EH (cell line): ENCODE data around the gene ADCY7.
A peak's percentile ranks its signal among the peaks of the same experiment; 100 is the strongest.

Experiments used
- DNase-seq: peaks from one replicate; pipeline ENCODE4 v3.0.0-alpha.2; 2015; ENCODE audit warnings: low read depth

Gene ADCY7

DNA sequence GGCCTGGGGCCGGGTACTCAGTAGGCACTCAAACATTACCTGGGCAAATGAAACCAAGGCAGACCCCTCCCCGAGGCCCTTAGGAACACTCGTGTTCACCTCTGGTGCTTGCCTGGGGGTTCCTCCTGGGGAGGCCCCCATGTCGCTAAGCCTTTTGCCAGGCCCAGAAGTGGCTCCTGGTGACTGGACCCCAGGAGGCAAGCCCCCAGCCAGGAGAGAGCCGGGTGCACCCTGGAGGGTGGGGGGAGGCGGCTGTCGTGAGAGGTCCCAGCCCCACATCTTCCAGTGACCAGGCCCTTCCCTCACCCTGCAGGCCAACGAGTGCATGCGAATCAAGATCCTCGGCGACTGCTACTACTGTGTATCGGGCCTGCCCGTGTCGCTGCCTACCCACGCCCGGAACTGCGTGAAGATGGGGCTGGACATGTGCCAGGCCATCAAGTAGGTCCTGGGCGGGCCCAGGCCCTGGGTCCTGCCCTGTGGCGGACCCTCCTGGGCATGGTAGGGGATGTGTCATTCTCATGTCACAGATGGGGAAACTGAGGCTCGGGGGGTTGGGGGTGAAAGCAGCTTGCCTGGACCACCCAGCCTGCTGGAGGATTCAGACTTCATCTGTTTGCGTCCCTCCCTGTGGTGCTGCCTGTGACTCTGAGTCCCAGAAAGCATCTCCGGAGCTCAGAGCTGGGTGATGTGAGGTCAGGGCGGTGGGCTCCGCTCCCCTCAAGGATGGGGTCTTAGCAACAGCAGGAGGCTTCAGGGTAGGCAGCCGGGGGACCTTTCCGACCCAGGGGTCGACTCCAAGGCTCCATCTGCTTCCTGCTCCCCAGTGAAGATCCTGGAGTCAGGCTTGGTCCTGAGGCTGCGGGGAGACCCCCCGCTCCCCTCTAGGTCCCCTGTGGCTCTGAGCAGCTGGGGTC, 32.5 kb downstream of the ADCY7 start:
- no peak for DNase-seq

GRCh38 chr16:50299508-50300105, 33.3 kb downstream of the ADCY7 start:
- DNase-seq = no peak

- DNase-seq = no peak
Observed at GRCh38 chr16:50300942-50301625, 34.7 kb downstream of the ADCY7 start.

DNA sequence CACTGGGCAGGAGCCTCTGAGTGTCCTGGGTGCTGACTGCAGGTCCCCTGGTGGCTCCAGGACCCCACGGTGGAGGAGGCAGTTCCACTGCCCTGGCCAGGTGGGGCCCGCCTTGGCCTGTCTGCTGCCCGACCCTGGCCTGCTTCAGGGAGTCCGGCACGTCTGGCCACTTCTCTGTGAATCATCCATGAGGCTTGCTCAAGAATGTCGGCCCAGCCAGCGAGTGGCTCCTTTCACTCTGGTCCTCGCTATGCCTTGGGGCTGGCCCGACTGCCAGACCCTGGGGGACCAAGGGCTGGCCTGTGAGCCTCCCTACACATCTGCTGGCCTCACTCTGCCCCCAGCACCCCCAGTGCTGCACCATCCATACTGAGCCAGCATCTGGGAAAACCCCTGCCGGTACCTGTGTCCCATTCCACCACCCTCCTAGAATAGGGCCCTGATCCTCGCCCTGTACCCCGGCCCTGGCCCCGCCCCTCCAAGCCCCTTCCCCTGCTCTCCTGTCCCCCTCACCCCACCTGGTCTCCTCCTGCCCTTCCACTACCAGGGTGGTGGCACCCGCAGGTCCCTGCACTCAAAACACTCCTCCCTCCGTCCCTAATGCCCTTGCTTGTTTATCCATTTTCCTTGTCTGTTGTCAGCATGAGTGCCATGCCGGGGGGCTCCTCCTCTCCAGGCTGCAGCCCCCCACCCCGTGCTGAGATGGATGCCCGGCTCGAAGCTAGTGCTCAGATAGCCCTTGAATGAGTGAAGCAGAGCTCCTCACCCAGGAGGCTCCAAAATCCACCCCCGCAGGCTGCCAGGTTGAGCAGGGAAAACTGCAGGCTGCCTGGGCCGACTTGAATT, 35.5 kb downstream of the ADCY7 start:
- peak; percentile 81 for DNase-seq

DNA sequence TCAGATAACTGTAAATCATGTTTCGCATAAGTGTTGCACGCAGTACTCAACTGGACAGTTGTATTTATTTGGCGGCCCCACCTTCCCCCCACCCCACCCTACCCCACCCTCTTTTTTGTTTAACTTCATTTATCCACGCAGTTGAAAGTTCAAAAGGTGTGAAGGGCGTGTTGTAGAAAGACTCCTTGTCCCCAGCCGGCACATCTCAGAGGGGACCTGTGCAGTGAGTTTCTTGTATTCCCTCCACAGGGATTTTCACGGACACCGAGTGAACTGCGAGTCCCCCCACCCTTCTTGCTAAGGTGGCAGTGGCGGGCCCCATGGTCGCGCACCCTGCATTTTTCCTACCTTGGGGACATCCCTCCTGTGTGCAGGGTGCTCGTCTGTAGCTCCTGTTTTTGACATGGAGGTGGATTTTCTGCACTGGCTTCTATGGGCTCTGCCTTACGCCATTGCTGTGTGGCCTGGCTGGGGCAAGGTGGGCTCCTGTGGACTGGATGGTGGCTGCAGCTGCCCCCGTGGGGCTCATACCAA, 36.2 kb downstream of the ADCY7 start:
- DNase-seq = no peak

DNA sequence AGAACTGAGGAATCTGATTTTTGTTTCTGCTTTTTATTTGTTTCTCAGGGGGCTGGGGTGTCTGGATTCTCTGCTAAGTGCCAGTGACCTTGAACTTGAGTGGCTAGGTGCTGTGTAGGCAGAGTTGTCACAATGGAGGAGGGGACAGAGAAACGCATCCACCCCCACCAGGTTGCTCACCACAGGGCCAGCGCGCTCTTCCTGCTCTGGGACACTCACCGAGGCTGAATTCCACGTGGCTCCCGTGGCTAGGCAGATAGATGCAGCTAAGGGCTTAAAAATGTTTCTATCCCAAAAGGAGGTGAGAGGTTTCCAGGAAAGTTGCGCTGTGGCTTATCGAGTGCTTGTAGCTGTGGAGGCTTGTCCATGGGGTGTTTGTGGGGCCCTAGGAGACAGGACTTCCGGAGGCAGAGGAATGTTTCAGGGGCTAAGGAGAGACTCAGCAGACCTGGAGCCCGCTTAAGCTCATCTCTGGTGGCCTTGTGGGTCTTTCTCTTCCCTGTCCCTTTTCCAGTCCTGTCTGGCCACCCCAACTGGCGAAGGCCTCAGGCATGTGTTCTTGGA, 36.8 kb downstream of the ADCY7 start:
- DNase-seq = peak; percentile 16

GRCh38 chr16:50303605-50304466, 37.5 kb downstream of the ADCY7 start:
- no peak for DNase-seq

DNA sequence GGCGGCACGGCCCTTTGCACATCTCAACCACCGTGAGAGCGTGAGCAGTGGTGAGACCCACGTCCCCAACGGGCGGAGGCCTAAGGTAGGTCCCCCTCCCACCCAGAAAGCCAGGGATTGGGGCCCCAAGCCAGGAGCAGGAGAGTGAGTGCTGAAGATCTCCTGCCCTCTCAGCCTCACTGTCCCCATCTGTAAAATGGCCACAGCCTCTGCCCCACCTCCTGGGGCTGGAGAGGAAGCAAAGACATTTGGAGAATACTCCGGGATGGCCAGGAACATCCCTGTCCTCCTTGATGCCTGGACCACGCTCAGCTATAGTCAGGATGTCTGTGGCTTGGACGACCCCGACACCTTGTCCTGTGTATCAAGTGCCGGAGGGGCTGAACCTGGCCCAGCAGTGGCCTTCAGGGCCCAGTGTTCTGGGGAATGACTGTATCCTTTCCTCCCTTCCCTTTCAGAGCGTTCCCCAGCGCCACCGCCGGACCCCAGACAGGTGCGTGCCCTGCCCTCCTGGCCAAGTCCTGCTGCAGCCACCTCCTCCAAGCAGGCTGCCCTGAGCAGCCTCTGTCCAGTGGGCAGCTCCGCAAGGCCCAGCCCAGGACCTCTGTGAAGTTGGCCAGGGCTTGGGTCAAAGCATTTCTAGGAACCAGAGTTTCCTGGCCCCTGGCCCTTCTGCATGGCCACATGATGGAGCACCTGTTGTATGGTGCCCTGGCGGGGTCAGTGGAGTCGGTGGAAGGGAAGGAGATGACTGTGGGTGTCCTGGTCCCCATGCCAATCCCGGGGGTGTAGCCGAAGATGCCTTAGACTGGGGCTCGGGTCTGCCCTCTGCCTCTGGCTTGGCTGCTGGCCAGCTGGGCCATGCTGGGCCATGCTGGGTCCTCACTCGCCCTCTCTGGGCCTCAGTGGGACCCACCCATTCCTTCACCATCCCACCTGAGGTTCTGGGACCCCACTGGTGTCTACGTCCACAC, 38.4 kb downstream of the ADCY7 start:
- DNase-seq = no peak

- DNase-seq = no peak
Observed at GRCh38 chr16:50305441-50306061, 39.2 kb downstream of the ADCY7 start.

- no peak for DNase-seq
Observed at GRCh38 chr16:50306287-50306686, 39.9 kb downstream of the ADCY7 start.

GRCh38 chr16:50308237-50308965, 42.0 kb downstream of the ADCY7 start:
- DNase-seq = no peak

- no peak for DNase-seq
Observed at GRCh38 chr16:50309156-50309526, 42.8 kb downstream of the ADCY7 start.

DNA sequence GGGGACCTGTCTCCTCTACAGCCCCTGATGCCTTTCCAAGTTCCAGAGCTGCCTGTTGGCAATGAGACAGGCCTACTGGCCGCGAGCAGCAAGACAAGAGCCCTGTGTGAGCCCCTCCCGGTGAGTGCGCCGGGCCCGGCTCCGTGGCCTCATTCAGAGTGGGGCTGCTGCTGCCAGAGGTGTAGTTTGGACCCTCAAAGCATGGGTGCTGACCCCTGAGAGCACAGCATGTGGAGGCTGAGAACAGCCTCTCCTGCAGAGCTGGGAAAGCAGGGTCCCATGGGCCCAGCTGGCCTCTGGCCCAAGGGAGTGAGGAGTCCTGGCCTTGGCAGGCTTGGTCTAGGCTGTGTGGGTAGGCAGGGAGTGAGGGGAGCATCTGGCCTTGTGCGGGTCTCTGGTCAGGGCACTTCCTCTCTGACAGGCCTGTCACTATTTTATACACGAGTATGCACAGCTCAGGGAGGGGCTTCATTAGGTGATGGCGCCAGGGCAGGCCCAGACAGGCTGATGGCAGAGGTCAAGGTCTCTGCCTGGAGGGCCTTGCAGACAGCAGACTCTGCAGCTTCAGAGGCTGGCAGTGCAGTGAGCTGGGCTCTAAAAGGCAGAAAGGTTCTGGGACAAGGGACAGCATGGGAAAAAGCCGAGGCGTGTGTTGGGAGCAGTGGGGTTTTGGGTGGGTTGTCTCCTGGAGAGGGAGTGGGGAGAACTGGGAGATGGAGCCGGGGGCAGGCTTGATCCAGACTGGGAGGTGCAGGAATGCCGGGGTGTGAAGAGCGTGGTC, 43.4 kb downstream of the ADCY7 start:
- DNase-seq = no peak

- DNase-seq = no peak
Observed at GRCh38 chr16:50310308-50311133, 44.2 kb downstream of the ADCY7 start.

- no peak for DNase-seq
Observed at GRCh38 chr16:50311134-50311528, 44.8 kb downstream of the ADCY7 start.

- no peak for DNase-seq
Observed at GRCh38 chr16:50311891-50312501, 45.6 kb downstream of the ADCY7 start.
